Subcutaneous preadipocyte (primary cell): Measurements from ENCODE around the gene OTUD5. TPM values are rescaled to one million over a fixed set of nuclear protein-coding genes. Genes with fewer than 3 reads are reported as not detected.

Experiments used
- small RNA-seq: library from RNA; depleted of rRNA; stranded (forward); fragments of <200 nt; gene quantifications from one replicate; pipeline ENCODE3, GENCODE V24; 2012
- total RNA-seq: library from RNA; depleted of rRNA; stranded (reverse); fragments of >200 nt; gene quantifications from 2 replicates; pipeline ENCODE4 v1.2.3, GENCODE V29; 2012

OTUD5 gene
- total RNA-seq, result 23.7 and 26.5 TPM in 2 replicates

DNA sequence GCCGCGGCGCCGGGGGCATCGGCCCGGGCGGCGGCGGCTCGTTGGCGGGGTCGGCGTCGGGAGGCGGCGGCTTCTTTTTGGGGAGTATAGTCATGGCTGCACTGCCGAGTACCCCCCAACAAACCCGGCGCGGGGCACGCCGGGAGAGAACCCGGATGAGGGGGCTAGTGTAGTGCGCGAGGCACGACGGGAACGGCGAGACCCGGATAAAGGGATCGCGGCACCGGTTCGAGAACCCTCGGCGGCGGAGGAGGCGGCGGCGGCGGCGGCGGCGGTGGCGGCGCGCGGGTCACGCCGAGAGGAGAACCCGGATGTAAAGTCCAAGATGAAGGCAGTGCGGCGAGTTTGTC, at the start of gene OTUD5:
Gene OTUD5 (minus strand): TSS at position 131 of the 350 bp plus-strand sequence. CDS start 37 bp downstream, at position 94.

GRCh38 chrX:49002091-49002935, 44.9 kb upstream of the OTUD5 start, which contains the start of gene GRIPAP1:
Gene GRIPAP1, minus strand, starts transcription at chrX:49002264. Its CDS starts 35 bp downstream, at chrX:49002229.

GRCh38 chrX:48971249-48972219, 14.1 kb upstream of the OTUD5 start, which contains the start of gene KCND1:
Gene KCND1, minus strand, starts transcription at chrX:48971844. Its CDS starts 1,573 bp downstream, at chrX:48970271.

GRCh38 chrX:48918643-48919340, 38.6 kb downstream of the OTUD5 start, which contains the start of gene PIM2:
Gene PIM2, minus strand, starts transcription at chrX:48919024. Its CDS starts 190 bp downstream, at chrX:48918834.

GRCh38 chrX:48911412-48912182, 45.8 kb downstream of the OTUD5 start, which contains the start of gene SLC35A2:
Gene SLC35A2, minus strand, starts transcription at chrX:48911646. Its CDS starts 10 bp downstream, at chrX:48911636.

GRCh38 chrX:48897625-48898306, 59.6 kb downstream of the OTUD5 start, which contains the start of the genes PQBP1 and TIMM17B:
Gene PQBP1, plus strand, starts transcription at chrX:48897930. Its CDS starts 580 bp downstream, at chrX:48898510.
Gene TIMM17B, minus strand, starts transcription at chrX:48897768. Its CDS starts 19 bp downstream, at chrX:48897749.

Small RNA genes lying within 50 kb of the gene (small RNA-seq; reads per million reads assigned to genes)
- not detected for gene RNU6-722P

Other genes starting within 250 kb of the OTUD5 start
- gene GLOD5, start 195.9 kb downstream of the OTUD5 start, total RNA-seq, result not detected in 2 replicates
- not detected in 2 replicates for gene GATA1, start 171.0 kb downstream of the OTUD5 start, total RNA-seq
- gene HDAC6, start 155.5 kb downstream of the OTUD5 start, total RNA-seq, result 24.3 and 30.5 TPM in 2 replicates
- gene ERAS, start 131.1 kb downstream of the OTUD5 start, total RNA-seq, result 0.37 TPM in 1 of 2 replicates, not detected in the other
- gene PCSK1N, start 122.0 kb downstream of the OTUD5 start, total RNA-seq, result 0.20 and 0.37 TPM in 2 replicates
- 29.3 and 30.5 TPM in 2 replicates for gene TIMM17B, start 59.8 kb downstream of the OTUD5 start, total RNA-seq
- gene PQBP1, start 59.7 kb downstream of the OTUD5 start, total RNA-seq, result 30.9 and 45.6 TPM in 2 replicates
- gene SLC35A2, start 46.0 kb downstream of the OTUD5 start, total RNA-seq, result 11.4 and 12.7 TPM in 2 replicates
- gene PIM2, start 38.6 kb downstream of the OTUD5 start, total RNA-seq, result 2.2 and 4.1 TPM in 2 replicates
- 0.20 and 0.37 TPM in 2 replicates for gene KCND1, start 14.2 kb upstream of the OTUD5 start, total RNA-seq
- 8.5 and 10.0 TPM in 2 replicates for gene GRIPAP1, start 44.7 kb upstream of the OTUD5 start, total RNA-seq
- gene TFE3, start 85.8 kb upstream of the OTUD5 start, total RNA-seq, result 50.0 and 52.0 TPM in 2 replicates
- gene CCDC120, start 101.4 kb upstream of the OTUD5 start, total RNA-seq, result 0.37 and 0.39 TPM in 2 replicates
- gene PRAF2, start 116.4 kb upstream of the OTUD5 start, total RNA-seq, result 13.5 and 15.4 TPM in 2 replicates
- 52.8 and 62.8 TPM in 2 replicates for gene WDR45, start 122.3 kb upstream of the OTUD5 start, total RNA-seq
- gene GPKOW, start 166.1 kb upstream of the OTUD5 start, total RNA-seq, result 10.7 and 14.9 TPM in 2 replicates
- gene MAGIX, start 205.2 kb upstream of the OTUD5 start, total RNA-seq, result 0.73 and 0.98 TPM in 2 replicates
- 49.5 and 73.1 TPM in 2 replicates for gene PLP2, start 214.3 kb upstream of the OTUD5 start, total RNA-seq
- 7.0 and 7.6 TPM in 2 replicates for gene PRICKLE3, start 228.8 kb upstream of the OTUD5 start, total RNA-seq
- gene SYP, start 242.6 kb upstream of the OTUD5 start, total RNA-seq, result 0.20 and 0.37 TPM in 2 replicates